Muscle of leg (tissue), 11 donors: Measurements from ENCODE around the gene DLG2. TPM values are rescaled to one million over a fixed set of nuclear protein-coding genes. Genes with fewer than 3 reads are reported as not detected.
A peak's percentile ranks its signal among the peaks of the same experiment; 100 is the strongest.

Source experiments
- DNase-seq: peaks from one replicate; pipeline ENCODE4 v3.0.0; 2013
- H3K27ac ChIP-seq: one replicate; pipeline ENCODE4 v1.5.1; 2013; ENCODE audit warnings: mild to moderate bottlenecking, low read length, control low read depth
- H3K27me3 ChIP-seq: one replicate; pipeline ENCODE4 v1.6.1; 2013; ENCODE audit warnings: low read length; ENCODE audit not compliant: control insufficient read depth, insufficient read depth
- H3K36me3 ChIP-seq: one replicate; pipeline ENCODE4 v1.6.1; 2013; ENCODE audit warnings: low read length; ENCODE audit not compliant: control insufficient read depth, insufficient read depth
- H3K4me1 ChIP-seq: one replicate; pipeline ENCODE4 v1.6.1; 2013; ENCODE audit warnings: low read length; ENCODE audit not compliant: control insufficient read depth, insufficient read depth
- H3K4me3 ChIP-seq: one replicate; pipeline ENCODE4 v1.5.1; 2013; ENCODE audit warnings: low read length, control low read depth
- H3K9me3 ChIP-seq: replicated peaks from 2 replicates; pipeline ENCODE4 v1.6.1; 2013; ENCODE audit warnings: low read depth, low read length; ENCODE audit not compliant: control insufficient read depth
- WGBS: methylation state at CpG from one replicate; pipeline ENCODE4 v1.1.5; 2013; ENCODE audit warnings: missing lambda C conversion rate; ENCODE audit not compliant: insufficient coverage; 5-methylcytosine and 5-hydroxymethylcytosine counted together
- polyA plus RNA-seq, 8 donors: library from polyadenylated mRNA; unstranded; fragments of 120-200 nt; gene quantifications; one replicate each; pipeline versions ENCODE4 v1.2.1 to v1.2.3, GENCODE V29; 2013; ENCODE audit warnings: inconsistent platforms in 1 of 8, low replicate concordance in 1 of 8; ENCODE audit not compliant: insufficient read length in 8 of 8, insufficient read depth in 1 of 8
- total RNA-seq: library from RNA; stranded (reverse); fragments of 120-200 nt; gene quantifications from one replicate; pipeline ENCODE4 v1.2.4, GENCODE V29; 2013

Gene DLG2
- total and polyA plus RNA-seq, 9 donors: 6.4 to 19.3 (median 11.0) TPM

- DNase-seq: no peak
- Histone ChIP-seq H3K36me3 (no peaks in the 10 kb centered on the region), H3K4me1 (peaks cover 7% of the 10 kb centered on the region), H3K4me3 (no peak overlapping the region), H3K27ac (no peak overlapping the region), H3K9me3 (no peaks in the 10 kb centered on the region), H3K27me3 (no peaks in the 10 kb centered on the region)
- no CpG with 5 or more reads among the region's 1 CpG for WGBS
Observed at GRCh38 chr11:83682611-83682973, 1944.6 kb downstream of the DLG2 start.

- no peaks in the 10 kb centered on the region for H3K9me3 ChIP-seq
- no peaks in the 10 kb centered on the region for H3K36me3 ChIP-seq
- no peaks in the 10 kb centered on the region for H3K27me3 ChIP-seq
- WGBS: 21% methylated on average over 6 of the region's 10 CpGs
- DNase-seq: peak; percentile 65
- peaks cover 7% of the 10 kb centered on the region for H3K4me1 ChIP-seq
- H3K4me3 ChIP-seq: peak overlapping the region; percentile 35
- peak overlapping the region; percentile 80 for H3K27ac ChIP-seq
Observed at GRCh38 chr11:83681906-83682610, 1945.1 kb downstream of the DLG2 start.

GRCh38 chr11:83681031-83681781, 1945.9 kb downstream of the DLG2 start:
- H3K27me3 ChIP-seq: no peaks in the 10 kb centered on the region
- WGBS: 23% methylated on average over 9 of the region's 15 CpGs
- peak; percentile 87 for DNase-seq
- peak overlapping the region; percentile 35 for H3K4me3 ChIP-seq
- H3K9me3 ChIP-seq: no peaks in the 10 kb centered on the region
- no peaks in the 10 kb centered on the region for H3K36me3 ChIP-seq
- peaks cover 7% of the 10 kb centered on the region for H3K4me1 ChIP-seq
- peak overlapping the region; percentile 80 for H3K27ac ChIP-seq

GRCh38 chr11:83680321-83680720, 1946.8 kb downstream of the DLG2 start:
- no peaks in the 10 kb centered on the region for H3K36me3 ChIP-seq
- peak overlapping the region; percentile 80 for H3K27ac ChIP-seq
- DNase-seq: peak; percentile 83
- peaks cover 7% of the 10 kb centered on the region for H3K4me1 ChIP-seq
- H3K27me3 ChIP-seq: no peaks in the 10 kb centered on the region
- H3K9me3 ChIP-seq: no peaks in the 10 kb centered on the region
- no CpG with 5 or more reads among the region's 2 CpGs for WGBS
- no peak overlapping the region for H3K4me3 ChIP-seq

GRCh38 chr11:83678831-83679584, 1948.1 kb downstream of the DLG2 start:
- H3K4me3 ChIP-seq: no peak overlapping the region
- no peaks in the 10 kb centered on the region for H3K9me3 ChIP-seq
- peaks cover 7% of the 10 kb centered on the region for H3K4me1 ChIP-seq
- DNase-seq: peak; percentile 79
- no peaks in the 10 kb centered on the region for H3K27me3 ChIP-seq
- no peak overlapping the region for H3K27ac ChIP-seq
- no CpG with 5 or more reads among the region's 5 CpGs for WGBS
- no peaks in the 10 kb centered on the region for H3K36me3 ChIP-seq

- WGBS: no CpG with 5 or more reads among the region's 1 CpG
- Histone ChIP-seq H3K27me3 (no peaks in the 10 kb centered on the region), H3K4me3 (no peak overlapping the region), H3K4me1 (peaks cover 7% of the 10 kb centered on the region), H3K9me3 (no peaks in the 10 kb centered on the region), H3K27ac (no peak overlapping the region), H3K36me3 (no peaks in the 10 kb centered on the region)
- DNase-seq: no peak
Observed at GRCh38 chr11:83677730-83678129, 1949.4 kb downstream of the DLG2 start.

- DNase-seq: no peak
- no peaks in the 10 kb centered on the region for H3K27me3 ChIP-seq
Observed at GRCh38 chr11:83676056-83676601, 1951.0 kb downstream of the DLG2 start.

GRCh38 chr11:83674102-83674896, 1952.8 kb downstream of the DLG2 start:
- H3K36me3 ChIP-seq: no peaks in the 10 kb centered on the region
- H3K4me1 ChIP-seq: no peaks in the 10 kb centered on the region
- no peak for DNase-seq
- no peaks in the 10 kb centered on the region for H3K9me3 ChIP-seq
- no peak overlapping the region for H3K4me3 ChIP-seq
- no peak overlapping the region for H3K27ac ChIP-seq
- no peaks in the 10 kb centered on the region for H3K27me3 ChIP-seq
- WGBS: no CpG with 5 or more reads among the region's 1 CpG

More at GRCh38 chr11:83676056-83676601, 1951.0 kb downstream of the DLG2 start:
- H3K4me3 ChIP-seq: no peak overlapping the region
- no peaks in the 10 kb centered on the region for H3K9me3 ChIP-seq
- no peaks in the 10 kb centered on the region for H3K36me3 ChIP-seq
- peaks cover 2% of the 10 kb centered on the region for H3K4me1 ChIP-seq
- H3K27ac ChIP-seq: no peak overlapping the region

- H3K4me3 ChIP-seq: no peak overlapping the region
- H3K27ac ChIP-seq: no peak overlapping the region
- DNase-seq: no peak
- H3K36me3 ChIP-seq: no peaks in the 10 kb centered on the region
- no peaks in the 10 kb centered on the region for H3K4me1 ChIP-seq
- H3K9me3 ChIP-seq: no peaks in the 10 kb centered on the region
- H3K27me3 ChIP-seq: no peaks in the 10 kb centered on the region
- no CpG with 5 or more reads among the region's 2 CpGs for WGBS
Observed at GRCh38 chr11:83671289-83671688, 1955.9 kb downstream of the DLG2 start.
